Parathyroid adenoma (tissue), 2 donors: ENCODE results near the gene GSE1.

ENCODE experiments used
- H2AFZ ChIP-seq: fragments of 300-600 bp; sonication (generic); one replicate; pipeline ENCODE4 v1.7.0; 2017; ENCODE audit warnings: antibody characterized with exemption, mild to moderate bottlenecking
- H3K27ac ChIP-seq: fragments of 300-600 bp; sonication (generic); one replicate; pipeline ENCODE4 v1.7.0; 2017
- H3K27me3 ChIP-seq: fragments of 300-600 bp; sonication (generic); one replicate; pipeline ENCODE4 v1.7.0; 2017; ENCODE audit warnings: low read length; ENCODE audit not compliant: control insufficient read depth, insufficient read depth
- H3K36me3 ChIP-seq: fragments of 300-600 bp; sonication (generic); one replicate; pipeline ENCODE4 v1.7.0; 2017; ENCODE audit warnings: low read length; ENCODE audit not compliant: control insufficient read depth, insufficient read depth
- H3K4me1 ChIP-seq: fragments of 300-600 bp; sonication (generic); one replicate; pipeline ENCODE4 v1.7.0; 2017; ENCODE audit warnings: control low read depth
- H3K4me2 ChIP-seq: fragments of 300-600 bp; sonication (generic); one replicate; pipeline ENCODE4 v1.7.0; 2017; ENCODE audit warnings: low read length
- H3K4me3 ChIP-seq: fragments of 300-600 bp; sonication (generic); one replicate; pipeline ENCODE4 v1.7.0; 2017; ENCODE audit warnings: low read depth, low read length
- H3K79me2 ChIP-seq: fragments of 300-600 bp; sonication (generic); one replicate; pipeline ENCODE4 v1.7.0; 2017; ENCODE audit warnings: control low read depth
- H3K9ac ChIP-seq: fragments of 300-600 bp; sonication (generic); one replicate; pipeline ENCODE4 v1.7.0; 2017; ENCODE audit warnings: mild to moderate bottlenecking
- H3K9me3 ChIP-seq: fragments of 300-600 bp; sonication (generic); one replicate; pipeline ENCODE4 v1.7.0; 2017; ENCODE audit warnings: low read length; ENCODE audit not compliant: control insufficient read depth
- CTCF ChIP-seq: fragments of 300-600 bp; sonication (generic); IDR thresholded peaks from one replicate; pipeline ENCODE4 v1.7.0; 2017; ENCODE audit warnings: antibody characterized with exemption, mild to moderate bottlenecking
- donor health status: primary hyperparathyroidism.

GSE1 gene

GRCh38 chr16:85708338-85708737 lies 95.2 kb downstream of the GSE1 start:
- H3K27me3 ChIP-seq = no peaks in the 10 kb centered on the region
- TF ChIP-seq CTCF = no peak
- no peaks in the 10 kb centered on the region for H3K79me2 ChIP-seq
- no peaks in the 10 kb centered on the region for H3K4me1 ChIP-seq
- no peak overlapping the region for H2AFZ ChIP-seq
- no peak overlapping the region for H3K4me3 ChIP-seq
- H3K4me2 ChIP-seq = no peak overlapping the region
- H3K27ac ChIP-seq = no peak overlapping the region
- no peaks in the 10 kb centered on the region for H3K9me3 ChIP-seq
- no peaks in the 10 kb centered on the region for H3K36me3 ChIP-seq
- H3K9ac ChIP-seq = no peak overlapping the region

DNA sequence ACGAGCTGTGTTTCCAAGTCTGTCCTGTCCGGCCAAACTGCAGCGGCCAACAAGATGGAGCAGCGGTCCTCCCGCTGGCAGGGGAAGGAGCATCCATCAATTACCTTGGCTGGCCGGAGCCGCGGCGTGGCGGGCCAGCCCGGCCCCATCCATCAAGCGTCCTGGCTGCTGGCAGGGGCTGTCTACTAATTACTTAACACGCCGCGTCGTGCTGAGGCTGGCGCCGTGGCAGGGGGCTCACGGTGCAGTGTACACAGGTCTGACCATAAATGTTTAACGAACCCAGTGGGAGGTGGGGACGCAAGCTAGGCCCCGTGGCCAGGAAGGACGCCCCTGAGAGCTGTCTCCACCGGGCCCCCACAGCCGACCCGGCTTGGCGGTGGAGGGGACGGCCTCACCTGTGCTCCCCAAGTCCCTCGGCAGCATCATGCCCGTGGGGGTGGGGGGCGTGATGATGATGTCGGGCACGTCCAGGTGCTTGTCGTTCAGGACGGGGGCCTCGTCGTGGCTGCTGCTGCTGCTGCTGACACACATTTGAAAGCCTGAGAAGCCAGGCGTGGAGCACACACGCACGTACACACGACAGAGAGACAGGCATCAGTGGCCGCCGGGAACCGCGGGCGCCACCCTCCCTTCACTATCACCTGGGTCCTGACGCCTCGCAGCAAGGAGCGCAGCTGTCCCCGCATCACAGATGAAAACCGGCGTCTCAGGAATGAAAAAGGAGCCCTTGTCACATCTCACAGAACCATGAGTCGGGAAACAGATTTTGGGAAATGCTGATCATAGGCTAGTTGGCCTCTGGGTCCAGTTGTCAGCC lies 96.9 kb downstream of the GSE1 start:
- no peaks in the 10 kb centered on the region for H3K4me1 ChIP-seq
- H3K9ac ChIP-seq = no peak overlapping the region
- H3K79me2 ChIP-seq = no peaks in the 10 kb centered on the region
- H3K27ac ChIP-seq = no peak overlapping the region
- H3K4me3 ChIP-seq = no peak overlapping the region
- no peak for TF ChIP-seq CTCF
- H3K9me3 ChIP-seq = no peaks in the 10 kb centered on the region
- no peaks in the 10 kb centered on the region for H3K27me3 ChIP-seq
- H3K36me3 ChIP-seq = no peaks in the 10 kb centered on the region
- H3K4me2 ChIP-seq = no peak overlapping the region
- no peak overlapping the region for H2AFZ ChIP-seq

DNA sequence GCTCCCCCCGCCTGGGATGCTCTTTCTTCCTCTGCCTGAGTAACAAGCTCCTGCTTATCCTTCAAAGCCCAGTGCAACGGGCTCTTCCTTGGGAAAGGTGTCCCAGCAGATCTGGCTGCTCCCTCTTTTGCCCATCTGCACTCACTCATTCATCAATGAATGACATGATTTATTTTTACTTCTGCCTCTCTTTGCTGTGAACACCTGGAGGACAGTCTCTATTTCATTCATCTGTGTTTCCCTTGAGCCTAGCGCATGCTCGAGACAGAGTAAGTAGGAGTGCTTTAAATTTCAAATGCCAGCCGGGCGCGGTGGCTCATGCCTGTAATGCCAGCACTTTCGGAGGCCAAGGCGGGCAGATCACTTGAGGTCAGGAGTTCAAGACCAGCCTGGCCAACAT lies 97.6 kb downstream of the GSE1 start:
- Histone ChIP-seq H3K79me2 (no peaks in the 10 kb centered on the region), H2AFZ (no peak overlapping the region), H3K27me3 (no peaks in the 10 kb centered on the region), H3K4me1 (no peaks in the 10 kb centered on the region), H3K4me2 (no peak overlapping the region), H3K9me3 (no peaks in the 10 kb centered on the region), H3K4me3 (no peak overlapping the region), H3K27ac (no peak overlapping the region), H3K36me3 (no peaks in the 10 kb centered on the region), H3K9ac (no peak overlapping the region)
- TF ChIP-seq CTCF = no peak

DNA sequence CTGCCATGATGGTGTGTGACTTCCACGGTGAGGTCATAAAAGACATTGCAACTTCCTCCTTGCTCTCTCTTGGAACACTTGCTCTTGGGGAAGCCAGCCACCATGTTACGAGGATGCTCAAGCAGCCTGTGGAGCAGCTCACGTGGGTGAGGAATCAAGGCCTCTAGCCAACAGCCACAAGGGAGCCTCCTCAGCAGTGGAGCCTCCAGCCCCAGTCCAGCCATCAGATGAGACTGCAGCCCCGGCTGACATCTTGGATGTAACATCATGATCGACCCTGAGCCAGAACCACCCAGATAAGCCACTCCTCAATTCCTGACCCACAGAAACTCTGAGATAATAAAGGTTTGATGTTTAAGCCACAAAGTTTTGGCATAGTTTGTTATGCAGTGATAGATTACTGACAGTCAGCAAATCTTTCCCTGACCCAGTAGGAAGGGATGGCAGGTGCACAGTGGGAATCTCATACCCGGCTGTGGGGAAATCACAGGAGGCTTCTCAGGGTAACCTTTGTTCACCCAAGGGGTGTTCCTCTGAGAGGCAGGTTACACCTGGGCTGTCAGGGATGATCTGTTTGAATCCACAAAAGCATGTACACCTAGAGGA lies 99.0 kb downstream of the GSE1 start:
- Histone ChIP-seq H3K79me2 (no peaks in the 10 kb centered on the region), H3K4me2 (no peak overlapping the region), H3K27me3 (no peaks in the 10 kb centered on the region), H3K9ac (no peak overlapping the region), H3K36me3 (no peaks in the 10 kb centered on the region), H3K9me3 (no peaks in the 10 kb centered on the region), H3K4me3 (no peak overlapping the region), H3K4me1 (no peaks in the 10 kb centered on the region), H2AFZ (no peak overlapping the region), H3K27ac (no peak overlapping the region)
- TF ChIP-seq CTCF = no peak
